ENCODE results near the gene OR6K3.
"Not testable (repeated sequence)": the region's sequence is repeated elsewhere in the genome, so short reads cannot be mapped to it uniquely, and the experiment has no call there.

Gene OR6K3

GRCh38 chr1:158706096-158706495, 14.4 kb downstream of the OR6K3 start:
- H3K27ac ChIP-seq: no peak overlapping the region
- TF ChIP-seq CTCF (conservative IDR thresholded peaks at IDR 0.05): no peak

GRCh38 chr1:158700552-158700951, 20.0 kb downstream of the OR6K3 start, which contains the start of gene OR6K2:
Gene OR6K2 (minus strand): TSS chr1:158700652. CDS start chr1:158700652, 0 bp downstream.
- H3K27ac ChIP-seq: no peak within 1 kb of the TSS
- TF ChIP-seq CTCF (conservative IDR thresholded peaks at IDR 0.05): no peak

- no peak overlapping the region for H3K27ac ChIP-seq
- no peak for TF ChIP-seq CTCF (conservative IDR thresholded peaks at IDR 0.05)
These were observed 25.9 kb downstream of the OR6K3 start for GRCh38 chr1:158694596-158694995.

GRCh38 chr1:158692356-158692755, 28.2 kb downstream of the OR6K3 start:
- no peak overlapping the region for H3K27ac ChIP-seq
- no peak for TF ChIP-seq CTCF (conservative IDR thresholded peaks at IDR 0.05)

- no peak overlapping the region for H3K27ac ChIP-seq
- TF ChIP-seq CTCF (conservative IDR thresholded peaks at IDR 0.05): no peak
These were observed 28.6 kb downstream of the OR6K3 start for GRCh38 chr1:158691907-158692306.

- not testable (repeated sequence) for H3K27ac ChIP-seq
These were observed 29.4 kb downstream of the OR6K3 start for GRCh38 chr1:158691149-158691548.

GRCh38 chr1:158689875-158690274, 30.6 kb downstream of the OR6K3 start:
- no peak for TF ChIP-seq CTCF (conservative IDR thresholded peaks at IDR 0.05)
- H3K27ac ChIP-seq: no peak overlapping the region

- no peak for TF ChIP-seq CTCF (conservative IDR thresholded peaks at IDR 0.05)
- no peak overlapping the region for H3K27ac ChIP-seq
These were observed 31.4 kb downstream of the OR6K3 start for GRCh38 chr1:158689110-158689509.

GRCh38 chr1:158688343-158688742, 32.2 kb downstream of the OR6K3 start:
- not testable (repeated sequence) for H3K27ac ChIP-seq

Data from VCaP (cell line).